ENCODE data around the gene UROC1.

- TF ChIP-seq CTCF (IDR thresholded peaks at IDR 0.05; ENCODE audit: low read length) = no peak
- no peak for TF ChIP-seq EZH2phosphoT487 (IDR thresholded peaks at IDR 0.05; ENCODE audit: low read length)
Observed at GRCh38 chr3:126459111-126459762, 58.3 kb downstream of the UROC1 start.
